SU-DHL-6 (cell line): ENCODE data around the gene CCDC39.

Experiments
- H2AFZ ChIP-seq: fragments of 200-600 bp; sonication (generic); 2 replicates; pipeline ENCODE4 v1.6.1; 2014; ENCODE audit warnings: low read depth, mild to moderate bottlenecking, moderate library complexity, mixed read lengths, antibody characterized with exemption, low read length; ENCODE audit not compliant: severe bottlenecking
- H3F3A ChIP-seq: fragments of 200-600 bp; shearing (Covaris generic); 2 replicates; pipeline ENCODE4 v1.6.0; 2016; ENCODE audit warnings: antibody characterized with exemption, mild to moderate bottlenecking; ENCODE audit not compliant: insufficient read depth
- H3K27ac ChIP-seq: fragments of 200-600 bp; sonication (generic); 2 replicates; pipeline ENCODE4 v1.5.1; 2016; ENCODE audit warnings: low read depth, mild to moderate bottlenecking, low read length, moderate library complexity, mixed read lengths
- H3K27me3 ChIP-seq: fragments of 200-600 bp; sonication (generic), shearing (Covaris generic); 2 replicates; pipeline ENCODE4 v1.6.0; 2014; ENCODE audit warnings: mild to moderate bottlenecking, low read length
- H3K36me3 ChIP-seq: fragments of 200-600 bp; sonication (generic); 2 replicates; pipeline ENCODE4 v1.6.1; 2014; ENCODE audit warnings: mild to moderate bottlenecking, low read length, mixed read lengths
- H3K4me2 ChIP-seq: fragments of 300-600, 200-600 bp; shearing (Covaris generic), sonication (generic); 2 replicates; pipeline ENCODE4 v1.6.0; 2014; ENCODE audit warnings: low read length, low read depth, mild to moderate bottlenecking; ENCODE audit not compliant: poor library complexity, severe bottlenecking
- H3K4me3 ChIP-seq: fragments of 200-600 bp; sonication (generic); 2 replicates; pipeline ENCODE4 v1.5.1; 2014; ENCODE audit warnings: antibody characterized with exemption, low read length, mild to moderate bottlenecking, mixed read lengths; ENCODE audit not compliant: insufficient read depth, poor library complexity, severe bottlenecking
- H3K79me2 ChIP-seq: fragments of 200-600 bp; sonication (generic); 2 replicates; pipeline ENCODE4 v1.6.1; 2014; ENCODE audit warnings: mild to moderate bottlenecking, low read length, moderate library complexity; ENCODE audit not compliant: insufficient read depth
- H3K9ac ChIP-seq: fragments of 200-600 bp; sonication (generic); 2 replicates; pipeline ENCODE4 v1.7.0; 2014; ENCODE audit warnings: mild to moderate bottlenecking, low read length
- H3K9me2 ChIP-seq: fragments of 200-600 bp; sonication (generic); replicated peaks from 2 replicates; pipeline ENCODE4 v1.6.1; 2014; ENCODE audit warnings: low read length; ENCODE audit not compliant: insufficient read depth
- H3K9me3 ChIP-seq: fragments of 200-600 bp; sonication (generic); 2 replicates; pipeline ENCODE4 v1.6.1; 2014; ENCODE audit warnings: low read length, mixed read lengths; ENCODE audit not compliant: insufficient read depth
- H4K20me1 ChIP-seq: fragments of 200-600 bp; sonication (generic); 2 replicates; pipeline ENCODE4 v1.6.1; 2014; ENCODE audit warnings: low read depth, mild to moderate bottlenecking, antibody characterized with exemption, low read length, moderate library complexity, mixed read lengths
- CTCF ChIP-seq: fragments of 200-600 bp; sonication (generic); IDR thresholded peaks from one replicate; pipeline ENCODE4 v1.5.1; 2017; ENCODE audit warnings: antibody characterized with exemption, mild to moderate bottlenecking, low read length, moderate library complexity; ENCODE audit not compliant: insufficient read depth, poor library complexity, severe bottlenecking
- EZH2phosphoT487 ChIP-seq: fragments of 200-600 bp; sonication (generic), shearing (Covaris generic); conservative IDR thresholded peaks from 2 replicates; pipeline ENCODE4 v1.6.1; 2018; ENCODE audit warnings: mild to moderate bottlenecking, antibody characterized with exemption, low read length, moderate library complexity, mixed read lengths

CCDC39 gene

DNA sequence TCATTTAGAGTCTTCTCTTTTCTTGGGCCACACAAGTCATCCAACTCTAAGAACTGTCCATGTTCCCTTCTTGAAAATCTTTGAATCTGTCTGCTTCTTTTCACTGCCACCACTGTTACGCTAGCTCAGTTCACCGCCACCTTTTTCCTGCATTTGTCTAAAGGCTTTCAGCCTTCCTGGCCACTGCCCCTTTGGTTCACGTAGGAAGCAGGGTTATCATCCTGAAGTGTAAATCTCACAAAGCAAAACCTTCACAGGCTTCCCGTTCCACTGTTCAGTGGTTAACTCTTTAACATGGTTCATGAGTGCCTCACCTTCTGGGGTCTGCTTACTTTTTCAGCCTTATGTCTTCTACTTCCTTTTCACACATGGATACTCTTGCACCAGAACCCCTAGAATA, 26.3 kb upstream of the CCDC39 start:
- Histone ChIP-seq H3K9me2 (no peaks in the 10 kb centered on the region), H3K9ac (no peak overlapping the region), H3K27ac (no peak overlapping the region), H4K20me1 (no peaks in the 10 kb centered on the region), H3K4me3 (no peak overlapping the region), H2AFZ (no peak overlapping the region), H3K36me3 (no peaks in the 10 kb centered on the region), H3K4me2 (no peak overlapping the region), H3K27me3 (no peaks in the 10 kb centered on the region), H3F3A (no peaks in the 10 kb centered on the region), H3K79me2 (no peaks in the 10 kb centered on the region), H3K9me3 (no peaks in the 10 kb centered on the region)
- TF ChIP-seq EZH2phosphoT487 (no peak), CTCF (no peak)

DNA sequence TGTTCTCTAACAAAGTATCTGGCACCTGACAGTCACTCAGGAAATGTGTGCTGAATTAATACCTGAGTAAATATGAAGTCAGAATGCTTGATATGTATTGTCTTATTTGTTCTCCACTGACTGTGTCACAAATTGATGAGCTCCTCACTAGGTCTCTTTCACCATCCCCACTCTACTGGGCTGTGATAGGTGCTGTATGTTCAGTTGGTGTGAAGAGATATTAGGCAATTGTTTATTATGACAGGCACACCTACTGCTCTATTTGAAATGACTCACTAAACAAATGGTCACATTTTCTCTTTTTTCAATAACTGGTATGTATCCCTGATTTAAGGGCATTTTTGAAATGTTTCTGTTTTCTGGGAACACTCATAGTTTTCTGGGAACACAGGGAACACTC, 25.2 kb upstream of the CCDC39 start:
- H3K79me2 ChIP-seq: no peaks in the 10 kb centered on the region
- no peak for TF ChIP-seq CTCF
- TF ChIP-seq EZH2phosphoT487: no peak
- H3K36me3 ChIP-seq: no peaks in the 10 kb centered on the region
- H3K9ac ChIP-seq: no peak overlapping the region
- no peak overlapping the region for H3K4me2 ChIP-seq
- H3F3A ChIP-seq: no peaks in the 10 kb centered on the region
- H3K9me2 ChIP-seq: no peaks in the 10 kb centered on the region
- H3K4me3 ChIP-seq: no peak overlapping the region
- no peak overlapping the region for H2AFZ ChIP-seq
- no peaks in the 10 kb centered on the region for H3K27me3 ChIP-seq
- no peaks in the 10 kb centered on the region for H4K20me1 ChIP-seq
- no peak overlapping the region for H3K27ac ChIP-seq
- H3K9me3 ChIP-seq: no peaks in the 10 kb centered on the region

- H3K36me3 ChIP-seq: no peaks in the 10 kb centered on the region
- no peak for TF ChIP-seq CTCF
- TF ChIP-seq EZH2phosphoT487: no peak
- no peaks in the 10 kb centered on the region for H3F3A ChIP-seq
- no peak overlapping the region for H3K9ac ChIP-seq
- no peaks in the 10 kb centered on the region for H3K9me2 ChIP-seq
- no peaks in the 10 kb centered on the region for H3K9me3 ChIP-seq
- no peaks in the 10 kb centered on the region for H4K20me1 ChIP-seq
- no peak overlapping the region for H3K4me3 ChIP-seq
- H3K4me2 ChIP-seq: no peak overlapping the region
- no peak overlapping the region for H3K27ac ChIP-seq
- no peak overlapping the region for H2AFZ ChIP-seq
- H3K79me2 ChIP-seq: no peaks in the 10 kb centered on the region
- H3K27me3 ChIP-seq: no peaks in the 10 kb centered on the region
Measured at GRCh38 chr3:180700941-180701340, 21.7 kb upstream of the CCDC39 start.

GRCh38 chr3:180698760-180699270, 19.5 kb upstream of the CCDC39 start:
- Histone ChIP-seq H3K36me3 (no peaks in the 10 kb centered on the region), H3K4me3 (no peak overlapping the region), H3K9me2 (no peaks in the 10 kb centered on the region), H3K27me3 (no peaks in the 10 kb centered on the region), H3K9me3 (no peaks in the 10 kb centered on the region), H3K27ac (no peak overlapping the region), H3K4me2 (no peak overlapping the region), H3K9ac (no peak overlapping the region), H3K79me2 (no peaks in the 10 kb centered on the region), H4K20me1 (no peaks in the 10 kb centered on the region), H3F3A (no peaks in the 10 kb centered on the region), H2AFZ (no peak overlapping the region)
- TF ChIP-seq EZH2phosphoT487 (no peak), CTCF (no peak)
